RWPE2 (cell line): ENCODE results near the gene CFAP206.

ENCODE experiments used
- ATAC-seq: fragments of 200-7000 bp; cut with Tn5 transposase; 3 replicates; pipeline ENCODE4 v1.9.1; 2021; ENCODE audit warnings: low read depth
- DNase-seq: peaks from one replicate; pipeline ENCODE4 v3.0.0-alpha.2; 2020; ENCODE audit warnings: low spot score
- H3K27ac ChIP-seq: fragments of 450-650 bp; 2 replicates; pipeline ENCODE4 v1.5.1; 2017; ENCODE audit warnings: mild to moderate bottlenecking; ENCODE audit not compliant: poor library complexity, severe bottlenecking
- H3K27me3 ChIP-seq: fragments of 250-450 bp; sonication (Bioruptor Pico); 2 replicates; pipeline ENCODE4 v1.5.1; 2021; ENCODE audit warnings: mild to moderate bottlenecking, moderate library complexity; ENCODE audit not compliant: insufficient read depth, poor library complexity, severe bottlenecking
- H3K36me3 ChIP-seq: fragments of 250-450 bp; sonication (Bioruptor Pico); 2 replicates; pipeline ENCODE4 v1.5.1; 2020; ENCODE audit warnings: low read depth, mild to moderate bottlenecking, moderate library complexity
- H3K4me1 ChIP-seq: fragments of 250-450 bp; sonication (Bioruptor Pico); 2 replicates; pipeline ENCODE4 v1.5.1; 2021; ENCODE audit warnings: mild to moderate bottlenecking, moderate library complexity; ENCODE audit not compliant: insufficient read depth, poor library complexity, severe bottlenecking
- H3K4me3 ChIP-seq: fragments of 250-450 bp; sonication (Bioruptor Pico); 2 replicates; pipeline ENCODE4 v1.5.1; 2021; ENCODE audit warnings: mild to moderate bottlenecking, moderate library complexity; ENCODE audit not compliant: severe bottlenecking
- H3K9me3 ChIP-seq: fragments of 250-450 bp; sonication (Bioruptor Pico); 2 replicates; pipeline ENCODE4 v1.5.1; 2021; ENCODE audit warnings: mild to moderate bottlenecking, moderate library complexity; ENCODE audit not compliant: severe bottlenecking
- TF ChIP-seq, protein P1 (sequence below): fragments of 450-650 bp; IDR thresholded peaks from one replicate; pipeline ENCODE4 v1.5.1; 2017; ENCODE audit warnings: mild to moderate bottlenecking, moderate library complexity; ENCODE audit not compliant: poor library complexity, severe bottlenecking

Gene CFAP206

DNA sequence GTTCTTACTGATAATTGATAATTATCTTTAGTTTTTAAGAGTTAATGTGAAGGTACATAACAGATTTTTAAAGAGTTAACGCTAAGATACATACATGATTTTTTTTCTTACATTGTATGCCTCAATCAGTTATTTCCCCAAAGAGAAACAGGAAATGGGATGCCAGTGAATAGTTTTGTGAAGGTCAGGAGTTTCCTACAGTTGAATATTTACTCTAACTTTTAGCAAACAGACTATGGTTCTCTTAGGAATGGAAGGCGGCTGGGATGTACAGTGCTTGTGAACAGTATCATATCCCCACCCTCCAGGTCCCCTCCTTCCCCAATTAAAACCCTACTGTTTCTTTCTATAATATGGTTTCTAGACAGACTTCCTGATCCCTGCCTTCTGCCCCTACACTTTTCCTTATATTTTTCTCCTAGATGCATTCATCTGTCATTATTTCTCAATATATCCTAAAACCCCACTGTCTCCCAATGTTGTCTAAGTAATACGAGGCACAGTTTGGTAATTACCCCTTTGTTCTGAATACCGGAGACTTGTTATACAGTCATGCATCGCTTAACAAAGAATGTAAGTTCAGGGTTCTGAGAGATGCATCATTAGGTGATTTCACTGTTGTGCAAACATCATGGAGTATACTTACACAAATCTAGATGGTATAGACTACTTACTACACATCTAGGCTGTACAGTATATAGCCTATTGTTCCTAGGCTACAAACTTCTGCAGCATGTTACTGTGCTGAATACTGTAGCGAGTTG is 94.2 kb downstream of the CFAP206 start:
- Histone ChIP-seq H3K9me3 (no peaks in the 10 kb centered on the region), H3K27me3 (no peaks in the 10 kb centered on the region), H3K27ac (no peak overlapping the region), H3K4me3 (no peak overlapping the region), H3K36me3 (peaks cover 46% of the 10 kb centered on the region), H3K4me1 (no peaks in the 10 kb centered on the region)
- TF ChIP-seq, protein P1, sequence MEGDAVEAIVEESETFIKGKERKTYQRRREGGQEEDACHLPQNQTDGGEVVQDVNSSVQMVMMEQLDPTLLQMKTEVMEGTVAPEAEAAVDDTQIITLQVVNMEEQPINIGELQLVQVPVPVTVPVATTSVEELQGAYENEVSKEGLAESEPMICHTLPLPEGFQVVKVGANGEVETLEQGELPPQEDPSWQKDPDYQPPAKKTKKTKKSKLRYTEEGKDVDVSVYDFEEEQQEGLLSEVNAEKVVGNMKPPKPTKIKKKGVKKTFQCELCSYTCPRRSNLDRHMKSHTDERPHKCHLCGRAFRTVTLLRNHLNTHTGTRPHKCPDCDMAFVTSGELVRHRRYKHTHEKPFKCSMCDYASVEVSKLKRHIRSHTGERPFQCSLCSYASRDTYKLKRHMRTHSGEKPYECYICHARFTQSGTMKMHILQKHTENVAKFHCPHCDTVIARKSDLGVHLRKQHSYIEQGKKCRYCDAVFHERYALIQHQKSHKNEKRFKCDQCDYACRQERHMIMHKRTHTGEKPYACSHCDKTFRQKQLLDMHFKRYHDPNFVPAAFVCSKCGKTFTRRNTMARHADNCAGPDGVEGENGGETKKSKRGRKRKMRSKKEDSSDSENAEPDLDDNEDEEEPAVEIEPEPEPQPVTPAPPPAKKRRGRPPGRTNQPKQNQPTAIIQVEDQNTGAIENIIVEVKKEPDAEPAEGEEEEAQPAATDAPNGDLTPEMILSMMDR, result no peak
- DNase-seq, result no peak
- peak; percentile 38; the same call in 1 of the 3 replicates for ATAC-seq

GRCh38 chr6:87504441-87504840 is 96.7 kb downstream of the CFAP206 start:
- DNase-seq, result no peak
- TF ChIP-seq, protein P1, result no peak
- peaks cover 68% of the 10 kb centered on the region for H3K36me3 ChIP-seq

More at GRCh38 chr6:87504441-87504840, 96.7 kb downstream of the CFAP206 start:
- Histone ChIP-seq H3K27me3 (no peaks in the 10 kb centered on the region), H3K4me3 (no peak overlapping the region), H3K4me1 (no peaks in the 10 kb centered on the region), H3K9me3 (no peaks in the 10 kb centered on the region), H3K27ac (no peak overlapping the region)
- no peak; the same call in 2 of the 3 replicates for ATAC-seq
